Mesothelial cell of epicardium (in vitro differentiated cells): Measurements from ENCODE around the gene REPS1. TPM values are rescaled to one million over a fixed set of nuclear protein-coding genes. Genes with fewer than 3 reads are reported as not detected.

ENCODE experiments used
- DNase-seq, 2 experiments: peaks; one replicate each; pipeline ENCODE4 v3.0.0; 2021; ENCODE audit warnings: low spot score in 2 of 2; ENCODE audit not compliant: unreplicated experiment in 2 of 2
- H3K27ac Mint-ChIP-seq: 2 replicates; pipeline ENCODE4 v1.8.0; 2021; ENCODE audit warnings: mixed read lengths
- H3K27me3 Mint-ChIP-seq: 2 replicates; pipeline ENCODE4 v1.8.0; 2021; ENCODE audit warnings: low read depth, mixed read lengths
- H3K36me3 Mint-ChIP-seq: 2 replicates; pipeline ENCODE4 v1.8.0; 2021; ENCODE audit warnings: mixed read lengths
- H3K4me1 Mint-ChIP-seq: 2 replicates; pipeline ENCODE4 v1.8.0; 2021; ENCODE audit warnings: mixed read lengths
- H3K4me3 Mint-ChIP-seq: 2 replicates; pipeline ENCODE4 v1.8.0; 2021; ENCODE audit warnings: mild to moderate bottlenecking, moderate library complexity, mixed read lengths
- H3K9me3 Mint-ChIP-seq: 2 replicates; pipeline ENCODE4 v1.8.0; 2021; ENCODE audit warnings: mixed read lengths
- CTCF ChIP-seq: fragments of 200-600 bp; sonication (generic); IDR thresholded peaks from one replicate; pipeline ENCODE4 v1.5.0; 2021; ENCODE audit warnings: antibody characterized with exemption; ENCODE audit not compliant: unreplicated experiment
- total RNA-seq: library from RNA; stranded (reverse); gene quantifications from 3 replicates; pipeline ENCODE4 v1.2.1, GENCODE V29; 2021

The REPS1 gene
- total RNA-seq, 1 donor from 2014 or later, result 95.4 TPM

- Mint-ChIP-seq H3K4me3 (no peak overlapping the region), H3K4me1 (peaks cover 25% of the 10 kb centered on the region), H3K36me3 (no peaks in the 10 kb centered on the region), H3K27ac (no peak overlapping the region), H3K27me3 (no peaks in the 10 kb centered on the region), H3K9me3 (no peaks in the 10 kb centered on the region)
- TF ChIP-seq CTCF, result no peak
- no peak for DNase-seq
Observed at GRCh38 chr6:138979365-138979764, 8.7 kb downstream of the REPS1 start.

- peaks cover 33% of the 10 kb centered on the region for H3K4me1 Mint-ChIP-seq
- DNase-seq, result no peak
- H3K27me3 Mint-ChIP-seq, result no peaks in the 10 kb centered on the region
- H3K36me3 Mint-ChIP-seq, result no peaks in the 10 kb centered on the region
- H3K27ac Mint-ChIP-seq, result no peak overlapping the region
- no peaks in the 10 kb centered on the region for H3K9me3 Mint-ChIP-seq
- no peak overlapping the region for H3K4me3 Mint-ChIP-seq
- no peak for TF ChIP-seq CTCF
Observed at GRCh38 chr6:138978229-138978628, 9.8 kb downstream of the REPS1 start.

GRCh38 chr6:138977646-138978167 is 10.3 kb downstream of the REPS1 start:
- no peak overlapping the region for H3K27ac Mint-ChIP-seq
- no peak for TF ChIP-seq CTCF
- H3K27me3 Mint-ChIP-seq, result no peaks in the 10 kb centered on the region
- DNase-seq, result no peak
- peaks cover 38% of the 10 kb centered on the region for H3K4me1 Mint-ChIP-seq
- no peaks in the 10 kb centered on the region for H3K36me3 Mint-ChIP-seq
- H3K9me3 Mint-ChIP-seq, result no peaks in the 10 kb centered on the region
- no peak overlapping the region for H3K4me3 Mint-ChIP-seq

DNA sequence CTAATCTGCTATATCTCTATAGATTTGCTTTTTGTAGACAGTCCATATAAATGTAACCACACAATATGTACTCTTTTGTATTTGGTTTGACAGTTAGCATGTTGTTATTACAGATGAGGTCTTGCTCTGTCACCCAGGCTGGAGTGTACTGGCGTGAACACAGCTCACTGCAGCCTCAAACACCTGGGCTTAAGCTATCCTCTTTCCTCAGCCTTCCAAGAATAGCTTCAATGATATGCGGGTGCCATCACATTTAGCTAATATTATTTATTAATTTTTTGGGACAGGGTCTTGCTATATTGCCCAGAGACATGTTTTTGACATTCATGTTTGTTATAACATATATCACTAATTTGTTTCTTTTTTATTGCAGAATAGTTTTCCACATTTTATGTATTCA is 10.8 kb downstream of the REPS1 start:
- H3K9me3 Mint-ChIP-seq, result no peaks in the 10 kb centered on the region
- no peaks in the 10 kb centered on the region for H3K27me3 Mint-ChIP-seq
- peaks cover 41% of the 10 kb centered on the region for H3K4me1 Mint-ChIP-seq
- no peak for DNase-seq
- TF ChIP-seq CTCF, result no peak
- no peak overlapping the region for H3K27ac Mint-ChIP-seq
- H3K4me3 Mint-ChIP-seq, result no peak overlapping the region
- H3K36me3 Mint-ChIP-seq, result no peaks in the 10 kb centered on the region

GRCh38 chr6:138975815-138976214 is 12.2 kb downstream of the REPS1 start:
- Mint-ChIP-seq H3K4me1 (peaks cover 40% of the 10 kb centered on the region), H3K9me3 (no peaks in the 10 kb centered on the region), H3K27me3 (no peaks in the 10 kb centered on the region), H3K36me3 (no peaks in the 10 kb centered on the region), H3K4me3 (no peak overlapping the region), H3K27ac (no peak overlapping the region)
- TF ChIP-seq CTCF, result no peak
- DNase-seq, result no peak
